Measurements from ENCODE around the gene EXOSC5. TPM values are rescaled to one million over a fixed set of nuclear protein-coding genes. Genes with fewer than 3 reads are reported as not detected.

Gene EXOSC5
- total and polyA plus RNA-seq, 10 of the 15 experiments (the other 5 are each of a cell fraction or from before 2014, with no cell fraction given), result 15.8 to 123 (median 52.7) TPM

GRCh38 chr19:41439441-41440222 lies 42.5 kb upstream of the EXOSC5 start, which contains the start of gene DMAC2 (continued):
- no peak for TF ChIP-seq REST (IDR thresholded peaks at IDR 0.05; ENCODE audit: low read depth, low read length)
- no peak for TF ChIP-seq USF2 (IDR thresholded peaks at IDR 0.05; ENCODE audit: borderline replicate concordance, low read depth, low read length)
- no peak for TF ChIP-seq ZZZ3 (IDR thresholded peaks at IDR 0.05; ENCODE audit: control insufficient read depth, insufficient read length, low read depth)
- TF ChIP-seq DPF2 (IDR thresholded peaks at IDR 0.05), result no peak
- TF ChIP-seq CUX1 (IDR thresholded peaks at IDR 0.05; ENCODE audit: insufficient replicate concordance, low read depth, low read length), result no peak
- TF ChIP-seq RELB (IDR thresholded peaks at IDR 0.05; ENCODE audit: low read depth), result peak; percentile 98
- peak; percentile 84 for TF ChIP-seq PKNOX1 (IDR thresholded peaks at IDR 0.05)
- peak; percentile 41 for TF ChIP-seq RAD21 (IDR thresholded peaks at IDR 0.05; ENCODE audit: insufficient read depth, low read depth, low read length)
- no peak for TF ChIP-seq SIN3A (IDR thresholded peaks at IDR 0.05; ENCODE audit: low read depth, low read length)
- no peak for TF ChIP-seq BMI1 (IDR thresholded peaks at IDR 0.05; ENCODE audit: borderline replicate concordance)
- no peak for TF ChIP-seq BCL11A (IDR thresholded peaks at IDR 0.05; ENCODE audit: low read depth, low read length)
- no peak for TF ChIP-seq KAT2A (conservative IDR thresholded peaks at IDR 0.05; ENCODE audit: control insufficient read depth, low read depth, low read length)
- TF ChIP-seq STAT1 (conservative IDR thresholded peaks at IDR 0.05), result peak; percentile 69; the same call in 1 of the 2 replicates
- 0 out of 2 replicates have a peak, but pooled peaks have one; percentile 11 for TF ChIP-seq BACH1 (IDR thresholded peaks at IDR 0.05; ENCODE audit: borderline replicate concordance)
- TF ChIP-seq TCF12 (IDR thresholded peaks at IDR 0.05; ENCODE audit: low read depth, low read length), result 0 out of 2 replicates have a peak, but pooled peaks have one; percentile 30
- no peak for TF ChIP-seq HDAC6 (IDR thresholded peaks at IDR 0.05; ENCODE audit: unreplicated experiment)
- TF ChIP-seq SMARCA5 (IDR thresholded peaks at IDR 0.05), result peak; percentile 61; the same call in 1 of the 2 replicates

All from GM12878 (cell line).